Thyroid gland (tissue), 4 donors: Measurements from ENCODE around the gene KLK11. TPM values are rescaled to one million over a fixed set of nuclear protein-coding genes. Genes with fewer than 3 reads are reported as not detected.

Experiments used
- DNase-seq, 2 donors: peaks; one replicate each; pipeline ENCODE4 v3.0.0-alpha.2; 2019
- H3K27ac ChIP-seq, 3 donors: fragments of 200-600 bp; sonication (generic); 1 replicate in 2 of 3; 2 replicates in 1 of 3; pipeline ENCODE4 v1.5.1; 2016 to 2019; ENCODE audit warnings: mild to moderate bottlenecking in 1 of 3, moderate library complexity in 1 of 3
- H3K27me3 ChIP-seq: fragments of 200-600 bp; sonication (generic); one replicate; pipeline ENCODE4 v1.5.1; 2019
- H3K36me3 ChIP-seq, 2 donors: fragments of 200-600 bp; sonication (generic); one replicate each; pipeline ENCODE4 v1.5.1; 2016 to 2019
- H3K4me1 ChIP-seq, 2 donors: fragments of 200-600 bp; sonication (generic); one replicate each; pipeline ENCODE4 v1.5.1; 2017 to 2019
- H3K4me3 ChIP-seq, 3 donors: fragments of 200-600 bp; sonication (generic); replicated peaks in 1 of 3; 1 replicate in 2 of 3; 2 replicates in 1 of 3; pipeline ENCODE4 v1.5.1; 2016; ENCODE audit warnings: mild to moderate bottlenecking in 1 of 3
- H3K9me3 ChIP-seq: fragments of 200-600 bp; sonication (generic); one replicate; pipeline ENCODE4 v1.5.1; 2017
- CTCF ChIP-seq, 6 experiments: fragments of 200-600 bp in 3 of 6; fragments of 450-650 bp in 3 of 6; sonication (generic) in 3 of 6; IDR thresholded peaks; one replicate each; pipeline ENCODE4 v1.5.1; 2016 to 2019; ENCODE audit warnings: antibody characterized with exemption in 6 of 6, mild to moderate bottlenecking in 2 of 6, inconsistent platforms in 1 of 6, moderate library complexity in 1 of 6
- POLR2A ChIP-seq, 2 donors: fragments of 450-650 bp; IDR thresholded peaks; one replicate each; pipeline ENCODE4 v1.6.1; 2017; ENCODE audit warnings: antibody characterized with exemption in 2 of 2, mild to moderate bottlenecking in 2 of 2, moderate library complexity in 1 of 2
- WGBS, 2 donors: methylation state at CpG; one replicate each; pipeline ENCODE4 v1.1.5; 2017; 5-methylcytosine and 5-hydroxymethylcytosine counted together
- intact Hi-C: fragments of 100-400 bp; cut with DNase I; formaldehyde crosslinking; loops from one replicate; pipeline ENCODE4 v1.15.1; 2023
- total RNA-seq, 4 donors: library from RNA; depleted of rRNA; stranded (reverse); fragments of >200 nt; gene quantifications; one replicate each; pipeline ENCODE4 v1.2.3, GENCODE V29; 2016

The KLK11 gene
- total RNA-seq, 4 donors from 2014 or later, result 0.40 to 0.93 TPM; not detected in 2

- Histone ChIP-seq H3K4me1 (peaks cover 0 to 2% of the 10 kb centered on the region in 2 donors), H3K27me3 (no peaks in the 10 kb centered on the region), H3K9me3 (no peaks in the 10 kb centered on the region), H3K4me3 (no peak overlapping the region), H3K27ac (no peak overlapping the region), H3K36me3 (no peaks in the 10 kb centered on the region)
- no peak for DNase-seq
- 81 to 84% methylated on average over 7 of the region's 7 CpGs for WGBS, 2 donors
- intact Hi-C loops, result no loop called here
- TF ChIP-seq POLR2A (IDR thresholded peaks at IDR 0.05) (no peak), CTCF (IDR thresholded peaks at IDR 0.05) (no peak)
Measured at GRCh38 chr19:51059715-51060114, 33.3 kb upstream of the KLK11 start.

- no peak for DNase-seq
- Histone ChIP-seq H3K4me3 (no peak overlapping the region), H3K4me1 (no peaks in the 10 kb centered on the region), H3K27ac (no peak overlapping the region), H3K27me3 (no peaks in the 10 kb centered on the region), H3K9me3 (no peaks in the 10 kb centered on the region), H3K36me3 (no peaks in the 10 kb centered on the region)
- intact Hi-C loops, result no loop called here
- TF ChIP-seq POLR2A (IDR thresholded peaks at IDR 0.05) (no peak), CTCF (IDR thresholded peaks at IDR 0.05) (no peak)
Measured at GRCh38 chr19:51055866-51056265, 29.4 kb upstream of the KLK11 start.

GRCh38 chr19:51047031-51047335, 20.6 kb upstream of the KLK11 start:
- Histone ChIP-seq H3K4me3 (no peak overlapping the region), H3K27me3 (no peaks in the 10 kb centered on the region), H3K9me3 (no peaks in the 10 kb centered on the region), H3K4me1 (no peaks in the 10 kb centered on the region), H3K36me3 (no peaks in the 10 kb centered on the region), H3K27ac (no peak overlapping the region)
- intact Hi-C loops, result no loop called here
- 3 to 10% methylated on average over 4 of the region's 4 CpGs for WGBS, 2 donors
- peak in 1 of 2 donors; percentile 4 for DNase-seq
- TF ChIP-seq CTCF (IDR thresholded peaks at IDR 0.05) (no peak), POLR2A (IDR thresholded peaks at IDR 0.05) (no peak)

GRCh38 chr19:51044327-51044726, 17.9 kb upstream of the KLK11 start:
- Histone ChIP-seq H3K4me1 (no peaks in the 10 kb centered on the region), H3K27ac (no peak overlapping the region), H3K9me3 (no peaks in the 10 kb centered on the region), H3K4me3 (no peak overlapping the region), H3K27me3 (no peaks in the 10 kb centered on the region), H3K36me3 (no peaks in the 10 kb centered on the region)
- TF ChIP-seq CTCF (IDR thresholded peaks at IDR 0.05) (no peak), POLR2A (IDR thresholded peaks at IDR 0.05) (no peak)
- DNase-seq, result no peak
- intact Hi-C loops, result no loop called here
- 67 to 70% methylated on average over 11 of the region's 11 CpGs for WGBS, 2 donors

- Histone ChIP-seq H3K27me3 (no peaks in the 10 kb centered on the region), H3K27ac (no peak overlapping the region), H3K9me3 (no peaks in the 10 kb centered on the region), H3K4me3 (no peak overlapping the region), H3K4me1 (no peaks in the 10 kb centered on the region), H3K36me3 (no peaks in the 10 kb centered on the region)
- TF ChIP-seq POLR2A (IDR thresholded peaks at IDR 0.05), result no peak
- no peak for TF ChIP-seq CTCF (IDR thresholded peaks at IDR 0.05)
- no peak for DNase-seq
- WGBS, 2 donors, result 71 to 84% methylated on average over 7 to 8 of the region's 9 CpGs
- intact Hi-C loops, result no loop called here
Measured at GRCh38 chr19:51043497-51043896, 17.1 kb upstream of the KLK11 start.
